Measurements from ENCODE around the gene PCSK2. TPM values are rescaled to one million over a fixed set of nuclear protein-coding genes. Genes with fewer than 3 reads are reported as not detected.

PCSK2 gene
- polyA plus RNA-seq, 2 of the 4 experiments (the other 2 are of a cell fraction): 0.01 TPM; not detected in 1

DNA sequence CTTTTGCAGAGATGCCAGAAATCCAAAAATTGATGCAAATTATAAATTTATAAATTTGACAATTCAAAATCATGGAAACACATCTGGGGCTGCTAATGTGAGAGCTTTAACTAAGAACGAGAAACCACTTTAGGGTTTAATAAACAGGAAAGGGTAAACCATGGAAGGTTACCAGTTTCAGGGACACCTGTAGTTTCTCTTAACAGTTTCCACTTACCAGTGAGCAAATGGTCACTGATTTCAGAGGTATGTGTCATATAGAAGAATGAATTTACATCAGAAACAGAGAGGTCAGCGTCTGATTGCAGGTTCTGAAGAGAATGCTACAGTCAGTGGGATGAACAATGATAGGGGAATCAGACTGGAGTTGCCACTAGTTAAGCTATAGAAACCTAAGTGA is 24.8 kb upstream of the PCSK2 start:
- CTCF ChIA-PET: interaction anchor here (1.4 kb wide), 1 partner anchor 11 kb away, joined by 3 read pairs; no protein-coding TSS in a partner anchor
- no peak for TF ChIP-seq SMC3 (IDR thresholded peaks at IDR 0.05)
- no peak for TF ChIP-seq CHD2 (IDR thresholded peaks at IDR 0.05; ENCODE audit: low read length, partially characterized antibody)
- TF ChIP-seq KDM5A (IDR thresholded peaks at IDR 0.05): no peak
- TF ChIP-seq, protein P1, sequence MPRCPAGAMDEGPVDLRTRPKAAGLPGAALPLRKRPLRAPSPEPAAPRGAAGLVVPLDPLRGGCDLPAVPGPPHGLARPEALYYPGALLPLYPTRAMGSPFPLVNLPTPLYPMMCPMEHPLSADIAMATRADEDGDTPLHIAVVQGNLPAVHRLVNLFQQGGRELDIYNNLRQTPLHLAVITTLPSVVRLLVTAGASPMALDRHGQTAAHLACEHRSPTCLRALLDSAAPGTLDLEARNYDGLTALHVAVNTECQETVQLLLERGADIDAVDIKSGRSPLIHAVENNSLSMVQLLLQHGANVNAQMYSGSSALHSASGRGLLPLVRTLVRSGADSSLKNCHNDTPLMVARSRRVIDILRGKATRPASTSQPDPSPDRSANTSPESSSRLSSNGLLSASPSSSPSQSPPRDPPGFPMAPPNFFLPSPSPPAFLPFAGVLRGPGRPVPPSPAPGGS (IDR thresholded peaks at IDR 0.05): no peak
- no peak for TF ChIP-seq ZC3H11A (IDR thresholded peaks at IDR 0.05)
- TF ChIP-seq EHF (CRISPR knock-in tag; IDR thresholded peaks at IDR 0.05): no peak
- TF ChIP-seq GATA3 (IDR thresholded peaks at IDR 0.05; ENCODE audit: borderline replicate concordance): no peak
- TF ChIP-seq, protein P2, sequence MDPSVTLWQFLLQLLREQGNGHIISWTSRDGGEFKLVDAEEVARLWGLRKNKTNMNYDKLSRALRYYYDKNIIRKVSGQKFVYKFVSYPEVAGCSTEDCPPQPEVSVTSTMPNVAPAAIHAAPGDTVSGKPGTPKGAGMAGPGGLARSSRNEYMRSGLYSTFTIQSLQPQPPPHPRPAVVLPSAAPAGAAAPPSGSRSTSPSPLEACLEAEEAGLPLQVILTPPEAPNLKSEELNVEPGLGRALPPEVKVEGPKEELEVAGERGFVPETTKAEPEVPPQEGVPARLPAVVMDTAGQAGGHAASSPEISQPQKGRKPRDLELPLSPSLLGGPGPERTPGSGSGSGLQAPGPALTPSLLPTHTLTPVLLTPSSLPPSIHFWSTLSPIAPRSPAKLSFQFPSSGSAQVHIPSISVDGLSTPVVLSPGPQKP (IDR thresholded peaks at IDR 0.05; ENCODE audit: low read depth, low read length): no peak
- no peaks in the 10 kb centered on the region for H3K9me3 ChIP-seq

DNA sequence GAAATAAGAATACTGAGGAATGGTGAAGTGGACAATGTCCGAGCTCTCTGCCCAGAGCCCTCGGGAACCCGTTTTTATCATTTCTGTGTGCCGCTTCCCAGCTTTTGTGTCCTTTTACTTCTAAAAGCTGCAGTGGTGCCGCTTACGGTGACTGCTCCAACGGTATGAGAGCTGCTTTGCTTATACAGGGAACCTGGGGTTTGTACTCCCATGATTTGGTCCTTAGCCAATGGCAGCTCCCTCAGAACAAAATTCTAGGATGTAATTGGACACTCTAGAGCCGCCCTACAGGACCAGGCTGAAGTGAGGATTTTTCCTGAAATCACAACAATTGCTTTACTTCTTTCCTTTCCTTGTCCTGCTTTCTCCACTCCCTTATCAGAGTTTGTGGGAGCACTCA is 24.2 kb upstream of the PCSK2 start:
- Histone ChIP-seq H3K4me1 (no peaks in the 10 kb centered on the region), H3K4me3 (no peak overlapping the region), H3K9me3 (no peaks in the 10 kb centered on the region), H3K4me2 (no peak overlapping the region), H3K27ac (no peak overlapping the region)
- ATAC-seq: peak in 1 of 2 experiments; percentile 51; a peak in 2 of 6 replicates
- no peak for DNase-seq (ENCODE audit: low read depth in 1 of 2, low spot score in 1 of 2)
- no peak for TF ChIP-seq GATA3 (IDR thresholded peaks at IDR 0.05; ENCODE audit: borderline replicate concordance)
- TF ChIP-seq, protein P3, sequence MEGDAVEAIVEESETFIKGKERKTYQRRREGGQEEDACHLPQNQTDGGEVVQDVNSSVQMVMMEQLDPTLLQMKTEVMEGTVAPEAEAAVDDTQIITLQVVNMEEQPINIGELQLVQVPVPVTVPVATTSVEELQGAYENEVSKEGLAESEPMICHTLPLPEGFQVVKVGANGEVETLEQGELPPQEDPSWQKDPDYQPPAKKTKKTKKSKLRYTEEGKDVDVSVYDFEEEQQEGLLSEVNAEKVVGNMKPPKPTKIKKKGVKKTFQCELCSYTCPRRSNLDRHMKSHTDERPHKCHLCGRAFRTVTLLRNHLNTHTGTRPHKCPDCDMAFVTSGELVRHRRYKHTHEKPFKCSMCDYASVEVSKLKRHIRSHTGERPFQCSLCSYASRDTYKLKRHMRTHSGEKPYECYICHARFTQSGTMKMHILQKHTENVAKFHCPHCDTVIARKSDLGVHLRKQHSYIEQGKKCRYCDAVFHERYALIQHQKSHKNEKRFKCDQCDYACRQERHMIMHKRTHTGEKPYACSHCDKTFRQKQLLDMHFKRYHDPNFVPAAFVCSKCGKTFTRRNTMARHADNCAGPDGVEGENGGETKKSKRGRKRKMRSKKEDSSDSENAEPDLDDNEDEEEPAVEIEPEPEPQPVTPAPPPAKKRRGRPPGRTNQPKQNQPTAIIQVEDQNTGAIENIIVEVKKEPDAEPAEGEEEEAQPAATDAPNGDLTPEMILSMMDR (IDR thresholded peaks at IDR 0.05): no peak
- ChIA-PET POLR2A (no interaction called here), CTCF (no interaction called here)
- 5% methylated on average over 8 of the region's 8 CpGs for WGBS (ENCODE audit: missing lambda C conversion rate)
- no peak for FAIRE-seq

More for the DNA sequence above, 24.8 kb upstream of the PCSK2 start:
- no peak for DNase-seq (ENCODE audit: low read depth in 1 of 2, low spot score in 1 of 2)
- Histone ChIP-seq H3K4me2 (no peak overlapping the region), H3K4me3 (no peak overlapping the region), H3K4me1 (no peaks in the 10 kb centered on the region), H3K27ac (no peak overlapping the region)
- no peak for FAIRE-seq
- POLR2A ChIA-PET: no interaction called here
- WGBS (ENCODE audit: missing lambda C conversion rate): 1% methylated on average over 2 of the region's 2 CpGs
- no peak for ATAC-seq

DNA sequence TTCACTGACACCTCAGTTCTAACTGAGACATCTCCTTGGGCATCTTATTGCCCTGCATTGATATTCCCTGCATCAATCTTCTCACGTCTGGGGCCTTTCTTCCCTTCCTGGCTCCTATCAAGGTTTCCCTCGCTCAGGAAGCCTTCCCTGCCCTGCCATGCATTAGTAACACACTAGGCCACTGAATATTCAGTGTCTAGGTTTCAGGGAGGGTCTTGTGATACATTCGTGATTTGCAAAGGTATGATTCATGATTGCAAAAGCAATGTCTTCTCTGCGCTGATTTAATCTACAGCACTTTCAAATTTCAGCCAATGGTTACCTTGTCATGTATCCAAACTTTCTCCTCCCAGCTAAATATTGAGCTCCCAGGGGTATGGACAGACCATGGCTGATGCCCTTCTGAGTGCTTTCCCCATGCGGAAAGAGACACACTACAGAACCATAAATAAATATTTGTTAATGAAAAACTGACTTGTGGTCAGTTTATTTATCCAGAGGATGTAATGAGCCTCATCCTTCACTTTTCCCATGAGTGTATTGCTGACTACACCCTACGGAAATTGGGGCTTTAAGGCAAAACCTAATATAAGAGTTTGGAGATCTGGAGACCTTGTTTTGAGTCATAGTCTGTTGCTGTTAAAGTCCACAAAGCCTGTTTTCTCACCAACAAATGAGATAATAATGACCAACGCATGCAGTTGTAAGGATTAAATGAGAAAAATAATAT is 21.6 kb upstream of the PCSK2 start:
- FAIRE-seq (no peak), DNase-seq (ENCODE audit: low read depth in 1 of 2, low spot score in 1 of 2) (no peak), ATAC-seq (no peak)
- Histone ChIP-seq H3K9me3 (no peaks in the 10 kb centered on the region), H3K4me3 (no peak overlapping the region), H3K27ac (no peak overlapping the region), H3K4me2 (no peak overlapping the region), H3K4me1 (no peaks in the 10 kb centered on the region)
- TF ChIP-seq, protein P2 (IDR thresholded peaks at IDR 0.05; ENCODE audit: low read depth, low read length): no peak
- TF ChIP-seq CHD4 (IDR thresholded peaks at IDR 0.05; ENCODE audit: borderline replicate concordance) (no peak), FOSL2 (IDR thresholded peaks at IDR 0.05) (no peak), FOSL2 (CRISPR knock-in tag; IDR thresholded peaks at IDR 0.05) (no peak), PHF8 (IDR thresholded peaks at IDR 0.05; ENCODE audit: borderline replicate concordance, low read depth) (no peak), ZC3H11A (IDR thresholded peaks at IDR 0.05) (no peak), MAZ (IDR thresholded peaks at IDR 0.05; ENCODE audit: borderline replicate concordance, low read depth, low read length) (no peak), MAFK (IDR thresholded peaks at IDR 0.05; ENCODE audit: partially characterized antibody) (no peak), RCOR1 (IDR thresholded peaks at IDR 0.05; ENCODE audit: low read depth, low read length) (no peak), NPAS2 (CRISPR knock-in tag; IDR thresholded peaks at IDR 0.05; ENCODE audit: borderline replicate concordance) (no peak), RFX5 (IDR thresholded peaks at IDR 0.05) (no peak), CEBPB (IDR thresholded peaks at IDR 0.05) (no peak)
- TF ChIP-seq, protein P4, sequence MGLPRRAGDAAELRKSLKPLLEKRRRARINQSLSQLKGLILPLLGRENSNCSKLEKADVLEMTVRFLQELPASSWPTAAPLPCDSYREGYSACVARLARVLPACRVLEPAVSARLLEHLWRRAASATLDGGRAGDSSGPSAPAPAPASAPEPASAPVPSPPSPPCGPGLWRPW (IDR thresholded peaks at IDR 0.05): no peak
- TF ChIP-seq, protein P3 (IDR thresholded peaks at IDR 0.05): no peak
- CTCF ChIA-PET: no interaction called here
- POLR2A ChIA-PET: no interaction called here
- 7% methylated on average over 7 of the region's 7 CpGs for WGBS (ENCODE audit: missing lambda C conversion rate)

Data from A549 (cell line).